RPMI8226 (cell line): ENCODE data around the gene ELFN2.
A peak's percentile ranks its signal among the peaks of the same experiment; 100 is the strongest.

Experiments
- DNase-seq: peaks from one replicate; pipeline ENCODE4 v3.0.0-alpha.2; 2015

Gene ELFN2

GRCh38 chr22:37454857-37455686, 27.8 kb upstream of the ELFN2 start:
- DNase-seq: peak; percentile 39

GRCh38 chr22:37453696-37454095, 26.4 kb upstream of the ELFN2 start:
- no peak for DNase-seq

- DNase-seq: no peak
Measured at GRCh38 chr22:37451218-37451617, 23.9 kb upstream of the ELFN2 start.

- DNase-seq: no peak
Measured at GRCh38 chr22:37449331-37450001, 22.2 kb upstream of the ELFN2 start.

GRCh38 chr22:37448516-37449127, 21.3 kb upstream of the ELFN2 start:
- DNase-seq: no peak

- no peak for DNase-seq
Measured at GRCh38 chr22:37445501-37445900, 18.2 kb upstream of the ELFN2 start.

- DNase-seq: no peak
Measured at GRCh38 chr22:37443977-37444376, 16.7 kb upstream of the ELFN2 start.

- DNase-seq: no peak
Measured at GRCh38 chr22:37443086-37443485, 15.8 kb upstream of the ELFN2 start.

GRCh38 chr22:37442537-37442936, 15.3 kb upstream of the ELFN2 start:
- peak; percentile 48 for DNase-seq

- no peak for DNase-seq
Measured at GRCh38 chr22:37442135-37442534, 14.9 kb upstream of the ELFN2 start.

GRCh38 chr22:37440875-37441274, 13.6 kb upstream of the ELFN2 start:
- no peak for DNase-seq

GRCh38 chr22:37439347-37439746, 12.1 kb upstream of the ELFN2 start:
- DNase-seq: no peak

- DNase-seq: no peak
Measured at GRCh38 chr22:37435970-37436603, 8.8 kb upstream of the ELFN2 start.

GRCh38 chr22:37433786-37434185, 6.5 kb upstream of the ELFN2 start:
- DNase-seq: no peak

GRCh38 chr22:37432708-37433054, 5.4 kb upstream of the ELFN2 start:
- no peak for DNase-seq

- DNase-seq: peak; percentile 37
Measured at GRCh38 chr22:37431801-37432707, 4.8 kb upstream of the ELFN2 start.

- DNase-seq: no peak
Measured at GRCh38 chr22:37431366-37431765, 4.1 kb upstream of the ELFN2 start.

- DNase-seq: no peak
Measured at GRCh38 chr22:37430941-37431340, 3.7 kb upstream of the ELFN2 start.

GRCh38 chr22:37428649-37429586, 1.6 kb upstream of the ELFN2 start:
- DNase-seq: peak; percentile 78

- DNase-seq: peak; percentile 42
Measured at GRCh38 chr22:37427711-37428635, 694 bp upstream of the ELFN2 start.
